NCI-H748 (cell line): ENCODE results near the gene HDAC3.

Source experiments
- DNase-seq: peaks from one replicate; lab custom pipeline; 2025; ENCODE audit not compliant: unreplicated experiment; lab: John Stamatoyannopoulos, UW

Gene HDAC3

DNA sequence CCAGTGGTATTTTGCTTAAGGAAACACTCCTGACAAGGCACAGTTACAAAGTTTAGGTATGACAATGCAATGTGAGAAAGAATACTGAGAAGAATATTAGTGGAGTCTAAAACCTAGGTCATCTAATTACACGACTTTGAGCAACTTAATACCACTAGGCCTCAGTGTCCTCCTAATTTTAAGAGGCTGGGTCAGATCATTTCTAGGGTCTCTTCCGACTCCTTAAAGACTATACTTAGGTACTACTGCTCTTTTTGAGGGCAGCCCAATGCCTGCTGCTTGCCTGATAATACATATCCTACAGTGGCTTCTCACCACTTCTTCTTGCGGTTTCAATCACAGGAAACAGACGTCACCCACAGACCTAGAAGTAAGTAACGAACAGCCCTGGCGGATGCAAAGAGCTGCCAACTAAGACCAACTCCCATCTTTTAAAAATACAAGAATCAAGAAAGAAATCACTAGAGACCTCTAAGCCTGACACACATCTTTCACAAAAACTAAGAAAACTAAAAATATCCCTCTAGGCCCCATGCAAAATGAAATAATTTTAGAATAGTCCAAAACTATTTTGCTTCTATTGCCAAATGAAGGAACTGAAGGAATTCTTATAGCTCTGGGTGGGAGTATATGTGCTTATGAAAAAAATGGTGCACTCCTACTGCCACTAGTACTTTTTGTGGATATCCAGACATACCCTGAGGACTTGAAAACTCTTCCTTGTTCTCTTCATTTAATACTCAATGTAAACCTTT lies 30.9 kb downstream of the HDAC3 start:
- DNase-seq: no peak

DNA sequence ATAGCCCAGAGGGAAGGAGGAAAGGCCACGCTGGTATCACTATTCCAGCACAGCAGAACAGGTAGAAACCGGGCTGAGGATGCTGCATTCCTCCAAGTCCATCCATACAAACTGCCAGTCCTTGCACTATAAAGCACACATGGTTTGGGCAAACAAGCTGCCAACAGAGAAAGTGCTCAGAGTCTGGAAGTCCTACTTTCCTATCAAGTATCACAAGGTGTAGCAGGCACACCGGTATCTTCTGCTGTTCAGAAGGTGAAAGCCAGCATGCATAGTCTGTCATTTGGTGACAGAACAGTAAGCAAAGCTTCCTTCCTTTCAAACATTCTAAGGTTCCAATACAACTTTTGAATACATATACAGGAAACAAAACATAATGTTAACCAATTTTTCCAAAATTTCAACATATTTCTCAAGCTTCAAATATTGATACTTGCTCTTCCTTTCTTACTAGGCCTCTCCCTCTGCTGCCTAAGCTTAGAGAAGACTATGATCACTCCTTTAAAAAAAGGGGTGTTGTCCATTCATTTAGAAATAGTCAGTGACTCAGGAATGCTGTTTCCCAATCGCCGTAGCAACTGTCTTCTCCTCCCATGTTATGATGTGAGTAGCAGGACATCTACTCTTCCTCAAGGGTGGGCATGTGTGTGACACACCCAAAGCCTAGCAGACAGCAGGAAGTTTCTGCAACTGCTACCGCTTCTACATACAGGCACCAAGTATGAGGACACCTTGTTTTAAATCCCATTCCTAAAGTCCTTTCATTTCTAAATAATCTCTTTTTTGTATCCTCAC lies 32.5 kb downstream of the HDAC3 start:
- peak; percentile 2 for DNase-seq

DNA sequence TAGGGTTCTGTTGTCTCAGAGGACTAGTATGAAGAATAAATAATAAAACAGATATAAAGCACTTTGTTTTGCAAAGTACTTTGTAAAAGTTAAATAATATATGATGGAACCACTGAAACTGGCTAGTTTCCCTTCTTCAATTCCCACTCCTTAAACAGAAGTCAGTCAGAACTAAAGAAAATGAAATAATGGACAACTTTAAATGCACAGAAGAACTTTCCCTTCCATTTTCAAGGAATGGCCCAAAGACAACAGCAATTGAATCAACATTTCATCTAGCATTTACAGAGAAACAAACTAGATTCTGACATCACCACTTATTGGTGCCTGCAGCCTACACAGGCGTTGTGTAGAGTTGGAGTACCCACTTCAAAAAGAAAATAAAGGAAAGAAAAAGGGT lies 34.0 kb downstream of the HDAC3 start:
- no peak for DNase-seq

GRCh38 chr5:141598391-141599345 lies 38.0 kb downstream of the HDAC3 start:
- DNase-seq: no peak

DNA sequence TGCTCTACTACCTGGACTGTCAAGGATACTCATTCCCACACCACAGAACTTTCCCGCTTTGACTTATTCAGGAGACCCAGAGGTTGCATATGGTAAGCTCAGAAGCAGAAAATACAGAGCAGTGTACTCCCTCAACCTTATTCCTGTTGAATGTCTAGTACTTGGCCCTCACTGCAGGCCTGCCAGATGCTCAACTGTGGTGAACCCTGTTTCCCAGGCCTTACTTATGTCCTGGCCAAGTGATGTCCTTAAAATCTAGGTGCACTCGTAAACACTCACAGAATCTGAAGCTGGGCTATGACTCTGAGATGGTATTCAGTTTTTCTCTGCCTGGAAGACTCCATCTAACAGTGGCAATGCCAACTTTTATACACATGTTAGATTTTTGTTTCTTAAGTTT lies 38.8 kb downstream of the HDAC3 start:
- no peak for DNase-seq

DNA sequence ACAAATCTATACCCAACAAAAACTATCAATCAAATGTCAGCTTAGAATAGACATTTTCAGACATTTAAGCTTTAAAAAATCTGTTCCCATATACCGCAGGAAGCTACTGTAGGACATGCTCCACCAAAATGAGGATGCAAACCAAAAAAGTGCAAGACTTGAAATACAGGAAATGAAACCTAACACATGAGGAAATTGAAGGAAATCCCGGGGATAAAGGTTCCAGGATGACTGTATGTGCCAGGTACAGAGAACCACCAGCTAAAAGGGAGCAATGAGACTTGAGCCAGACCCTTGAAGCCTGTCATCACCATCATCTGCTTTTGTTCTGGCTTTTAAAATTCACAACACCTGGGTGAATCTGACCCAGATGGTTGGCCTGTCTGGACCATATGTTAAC lies 39.3 kb downstream of the HDAC3 start:
- no peak for DNase-seq

GRCh38 chr5:141596867-141597266 lies 39.8 kb downstream of the HDAC3 start:
- DNase-seq: no peak

DNA sequence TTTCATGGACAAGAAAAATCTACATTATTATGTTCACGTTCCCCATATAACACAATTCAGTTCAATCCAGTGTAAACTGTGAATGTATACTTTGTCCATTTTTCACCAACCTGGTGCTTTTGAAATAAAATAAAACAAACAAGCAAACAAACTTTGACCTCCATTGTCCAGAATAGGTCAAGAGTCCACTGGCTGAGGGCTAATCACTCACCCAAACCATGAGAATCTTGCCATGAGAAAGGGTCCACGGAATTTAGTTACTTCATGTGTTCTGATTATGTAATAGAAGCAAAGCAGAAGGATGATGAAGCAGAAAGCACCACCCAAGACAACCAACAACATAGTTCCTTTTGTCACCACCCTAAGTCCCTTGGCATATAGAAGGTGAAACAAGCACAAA lies 46.5 kb downstream of the HDAC3 start:
- DNase-seq: no peak

GRCh38 chr5:141586246-141586645 lies 50.4 kb downstream of the HDAC3 start:
- DNase-seq: no peak

GRCh38 chr5:141585594-141585993 lies 51.1 kb downstream of the HDAC3 start:
- DNase-seq: no peak

DNA sequence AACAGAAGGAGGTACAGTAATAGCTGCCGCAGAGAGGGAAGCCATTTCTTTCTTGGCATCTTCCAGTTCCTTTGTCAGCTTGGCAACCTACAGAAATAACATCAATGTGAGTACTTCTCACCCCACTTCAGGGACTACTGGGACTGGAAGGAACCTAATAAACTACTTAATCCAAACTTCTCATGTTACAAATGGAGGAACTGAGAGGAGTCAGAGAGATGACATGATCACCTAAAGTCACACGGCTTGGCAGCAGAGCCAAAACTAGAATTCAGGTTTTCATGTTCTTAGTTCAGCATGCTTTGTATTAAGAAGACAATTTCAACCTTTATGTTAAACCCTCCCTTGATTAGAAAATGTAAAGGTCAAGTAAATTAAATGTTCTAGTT lies 62.5 kb downstream of the HDAC3 start:
- DNase-seq: no peak

- DNase-seq: no peak
These were observed 63.0 kb downstream of the HDAC3 start for GRCh38 chr5:141573489-141574121.
